Thoracic aorta (tissue), 2 donors: Measurements from ENCODE around the gene B3GNT5. TPM values are rescaled to one million over a fixed set of nuclear protein-coding genes. Genes with fewer than 3 reads are reported as not detected.

Source experiments
- ATAC-seq: fragments of 150-250 bp; one replicate; pipeline ENCODE4 v1.8.0; 2017; ENCODE audit warnings: low read depth; ENCODE audit not compliant: insufficient number of reproducible peaks, low FRiP score
- DNase-seq: peaks from one replicate; pipeline ENCODE4 v3.0.0-alpha.2; 2020; ENCODE audit warnings: low spot score
- H3K27ac ChIP-seq, 2 donors: fragments of 200-600 bp; sonication (generic); 1 replicate in 1 of 2; 2 replicates in 1 of 2; pipeline ENCODE4 v1.5.1; 2016; ENCODE audit warnings: mild to moderate bottlenecking in 2 of 2, moderate library complexity in 2 of 2
- H3K27me3 ChIP-seq: fragments of 200-600 bp; sonication (generic); replicated peaks from 2 replicates; pipeline ENCODE4 v1.6.0; 2016; ENCODE audit warnings: mild to moderate bottlenecking; ENCODE audit not compliant: insufficient read depth
- H3K36me3 ChIP-seq: fragments of 200-600 bp; sonication (generic); one replicate; pipeline ENCODE4 v1.5.1; 2016
- H3K4me1 ChIP-seq, 2 donors: fragments of 200-600 bp; sonication (generic); 1 replicate in 1 of 2; 2 replicates in 1 of 2; pipeline versions ENCODE4 v1.5.1 to v1.6.0; 2016; ENCODE audit warnings: low read depth in 2 of 2, mild to moderate bottlenecking in 1 of 2; ENCODE audit not compliant: control insufficient read depth in 1 of 2
- H3K4me3 ChIP-seq: fragments of 200-600 bp; sonication (generic); 2 replicates; pipeline ENCODE4 v1.5.1; 2016; ENCODE audit warnings: mild to moderate bottlenecking
- H3K9me3 ChIP-seq: fragments of 200-600 bp; sonication (generic); 2 replicates; pipeline ENCODE4 v1.5.1; 2016
- CTCF ChIP-seq: fragments of 200-600 bp; sonication (generic); IDR thresholded peaks from one replicate; pipeline ENCODE4 v1.5.1; 2019; ENCODE audit warnings: antibody characterized with exemption
- total RNA-seq, 2 donors: library from RNA; depleted of rRNA; stranded (reverse); fragments of >200 nt; gene quantifications; one replicate each; pipeline versions ENCODE4 v1.1.0 to v1.2.3, GENCODE V29; 2016

The B3GNT5 gene
- total RNA-seq, 2 donors from 2014 or later: 3.1 to 7.5 TPM

- TF ChIP-seq CTCF: no peak
Observed at GRCh38 chr3:183303690-183304089, 50.6 kb downstream of the B3GNT5 start.

GRCh38 chr3:183306798-183307671, 54.0 kb downstream of the B3GNT5 start:
- DNase-seq: peak; percentile 18
- no peak for TF ChIP-seq CTCF
- no peaks in the 10 kb centered on the region for H3K9me3 ChIP-seq
- H3K27ac ChIP-seq: no peak overlapping the region
- no peaks in the 10 kb centered on the region for H3K27me3 ChIP-seq
- ATAC-seq: peak; percentile 63
- no peaks in the 10 kb centered on the region for H3K36me3 ChIP-seq
- peaks cover 0 to 5% of the 10 kb centered on the region in 2 donors for H3K4me1 ChIP-seq
- no peak overlapping the region for H3K4me3 ChIP-seq

More at GRCh38 chr3:183303690-183304089, 50.6 kb downstream of the B3GNT5 start:
- Histone ChIP-seq H3K9me3 (no peaks in the 10 kb centered on the region), H3K4me1 (peaks cover 0 to 9% of the 10 kb centered on the region in 2 donors), H3K4me3 (no peak overlapping the region), H3K36me3 (no peaks in the 10 kb centered on the region), H3K27ac (no peak overlapping the region), H3K27me3 (no peaks in the 10 kb centered on the region)
- DNase-seq (no peak), ATAC-seq (no peak)

GRCh38 chr3:183307749-183308148, 54.7 kb downstream of the B3GNT5 start:
- H3K27ac ChIP-seq: no peak overlapping the region
- H3K36me3 ChIP-seq: no peaks in the 10 kb centered on the region
- no peaks in the 10 kb centered on the region for H3K9me3 ChIP-seq
- no peak overlapping the region for H3K4me3 ChIP-seq
- TF ChIP-seq CTCF: no peak
- H3K27me3 ChIP-seq: no peaks in the 10 kb centered on the region
- H3K4me1 ChIP-seq: peaks cover 0 to 5% of the 10 kb centered on the region in 2 donors
- ATAC-seq: no peak
- no peak for DNase-seq

- ATAC-seq: no peak
- DNase-seq: no peak
- Histone ChIP-seq H3K27me3 (no peaks in the 10 kb centered on the region), H3K27ac (no peak overlapping the region), H3K4me3 (no peak overlapping the region), H3K9me3 (no peaks in the 10 kb centered on the region), H3K36me3 (no peaks in the 10 kb centered on the region), H3K4me1 (peaks cover 0 to 5% of the 10 kb centered on the region in 2 donors)
- TF ChIP-seq CTCF: no peak
Observed at GRCh38 chr3:183308751-183309150, 55.7 kb downstream of the B3GNT5 start.

GRCh38 chr3:183309276-183309675, 56.2 kb downstream of the B3GNT5 start:
- H3K27ac ChIP-seq: no peak overlapping the region
- no peak for ATAC-seq

More at GRCh38 chr3:183309276-183309675, 56.2 kb downstream of the B3GNT5 start:
- H3K36me3 ChIP-seq: no peaks in the 10 kb centered on the region
- DNase-seq: no peak
- peaks cover 0 to 5% of the 10 kb centered on the region in 2 donors for H3K4me1 ChIP-seq
- no peak for TF ChIP-seq CTCF
- H3K9me3 ChIP-seq: no peaks in the 10 kb centered on the region
- H3K27me3 ChIP-seq: no peaks in the 10 kb centered on the region
- no peak overlapping the region for H3K4me3 ChIP-seq
